Trophoblast cell (in vitro differentiated cells and primary cell): ENCODE results near the gene KANK4.

Experiments used
- DNase-seq, 2 donors: peaks; one replicate each; pipeline ENCODE4 v3.0.0-alpha.2; 2016
- H2AFZ ChIP-seq: 2 replicates; pipeline ENCODE4 v1.6.1; 2013; ENCODE audit warnings: low read length, moderate library complexity, mild to moderate bottlenecking; ENCODE audit not compliant: insufficient read depth, poor library complexity
- H2AK5ac ChIP-seq: 2 replicates; pipeline ENCODE4 v1.6.1; 2013; ENCODE audit warnings: mild to moderate bottlenecking, low read length
- H2BK120ac ChIP-seq: 2 replicates; pipeline ENCODE4 v1.6.1; 2013; ENCODE audit warnings: low read length, mild to moderate bottlenecking, moderate library complexity; ENCODE audit not compliant: insufficient read depth, poor library complexity
- H2BK12ac ChIP-seq: 2 replicates; pipeline ENCODE4 v1.6.1; 2013; ENCODE audit warnings: mild to moderate bottlenecking, low read length, moderate library complexity
- H2BK5ac ChIP-seq: 2 replicates; pipeline ENCODE4 v1.6.1; 2013; ENCODE audit warnings: low read length, low read depth, moderate library complexity, mild to moderate bottlenecking; ENCODE audit not compliant: poor library complexity
- H3K14ac ChIP-seq: 2 replicates; pipeline ENCODE4 v1.6.1; 2013; ENCODE audit warnings: mild to moderate bottlenecking, low read length
- H3K18ac ChIP-seq: 2 replicates; pipeline ENCODE4 v1.6.1; 2013; ENCODE audit warnings: mild to moderate bottlenecking, low read length
- H3K23ac ChIP-seq: 2 replicates; pipeline ENCODE4 v1.6.1; 2013; ENCODE audit warnings: low read length
- H3K27ac ChIP-seq: 2 replicates; pipeline ENCODE4 v1.5.1; 2013; ENCODE audit warnings: low read depth, mild to moderate bottlenecking, inconsistent platforms, low read length, moderate library complexity
- H3K27me3 ChIP-seq: 2 replicates; pipeline ENCODE4 v1.6.1; 2013; ENCODE audit warnings: inconsistent platforms, mild to moderate bottlenecking, low read length, moderate library complexity; ENCODE audit not compliant: insufficient read depth
- H3K36me3 ChIP-seq, 2 experiments: 1 replicate in 1 of 2; 2 replicates in 1 of 2; pipeline ENCODE4 v1.6.1; 2013; ENCODE audit warnings: low read length in 2 of 2, mild to moderate bottlenecking in 2 of 2, moderate library complexity in 1 of 2; ENCODE audit not compliant: insufficient read depth in 2 of 2, control insufficient read depth in 1 of 2
- H3K4ac ChIP-seq: 2 replicates; pipeline ENCODE4 v1.6.1; 2013; ENCODE audit warnings: low read depth, mild to moderate bottlenecking, low read length, moderate library complexity
- H3K4me1 ChIP-seq, 2 experiments: 1 replicate in 1 of 2; 2 replicates in 1 of 2; pipeline ENCODE4 v1.6.1; 2013; ENCODE audit warnings: low read length in 2 of 2, mild to moderate bottlenecking in 2 of 2, moderate library complexity in 1 of 2; ENCODE audit not compliant: insufficient read depth in 2 of 2, control insufficient read depth in 1 of 2
- H3K4me2 ChIP-seq: 2 replicates; pipeline ENCODE4 v1.6.1; 2013; ENCODE audit warnings: inconsistent platforms, mild to moderate bottlenecking, low read length, moderate library complexity
- H3K4me3 ChIP-seq: 2 replicates; pipeline ENCODE4 v1.5.1; 2013; ENCODE audit warnings: mild to moderate bottlenecking, low read depth, low read length, inconsistent platforms
- H3K79me1 ChIP-seq: one replicate; pipeline ENCODE4 v1.6.1; 2013; ENCODE audit warnings: low read length
- H3K79me2 ChIP-seq: 2 replicates; pipeline ENCODE4 v1.6.1; 2013; ENCODE audit warnings: low read length, mild to moderate bottlenecking; ENCODE audit not compliant: control insufficient read depth, insufficient read depth, poor library complexity
- H3K9ac ChIP-seq: 2 replicates; pipeline ENCODE4 v1.6.1; 2013; ENCODE audit warnings: mild to moderate bottlenecking, low read length
- H3K9me3 ChIP-seq: 2 replicates; pipeline ENCODE4 v1.6.1; 2013; ENCODE audit warnings: low read depth, mild to moderate bottlenecking, control low read depth, inconsistent platforms, low read length; ENCODE audit not compliant: insufficient read depth
- H4K12ac ChIP-seq: 2 replicates; pipeline ENCODE4 v1.6.1; 2013; ENCODE audit warnings: low read depth, mild to moderate bottlenecking, low read length, moderate library complexity
- H4K8ac ChIP-seq: 2 replicates; pipeline ENCODE4 v1.6.1; 2013; ENCODE audit warnings: low read depth, mild to moderate bottlenecking, low read length, moderate library complexity
- H4K91ac ChIP-seq: one replicate; pipeline ENCODE4 v1.6.1; 2013; ENCODE audit warnings: low read depth, mild to moderate bottlenecking, low read length, moderate library complexity
- WGBS: extraction: QIAGEN DNeasy Blood & Tissue Kit; methylation state at CpG from one replicate; pipeline ENCODE4 v1.1.7; 2013; ENCODE audit warnings: missing lambda C conversion rate; ENCODE audit not compliant: insufficient read length, insufficient coverage; ENCODE audit errors: extremely low coverage; 5-methylcytosine and 5-hydroxymethylcytosine counted together

KANK4 gene

GRCh38 chr1:62306065-62306464 lies 13.2 kb downstream of the KANK4 start:
- Histone ChIP-seq H3K23ac (no peak overlapping the region), H2AFZ (no peak overlapping the region), H4K8ac (no peak overlapping the region), H3K9me3 (peaks cover 2% of the 10 kb centered on the region), H3K18ac (no peak overlapping the region), H3K9ac (no peak overlapping the region), H2AK5ac (no peak overlapping the region), H3K14ac (no peak overlapping the region), H3K36me3 (peaks cover 7 to 8% of the 10 kb centered on the region in 2 experiments), H3K4me2 (no peak overlapping the region), H3K27ac (no peak overlapping the region), H2BK120ac (no peak overlapping the region), H3K27me3 (no peaks in the 10 kb centered on the region), H2BK5ac (no peak overlapping the region), H3K4ac (peak overlapping the region; percentile 38), H3K79me2 (peaks cover 8% of the 10 kb centered on the region), H3K79me1 (peaks cover 5% of the 10 kb centered on the region), H4K12ac (no peak overlapping the region), H4K91ac (no peak overlapping the region), H3K4me3 (no peak overlapping the region), H3K4me1 (peaks cover 32 to 38% of the 10 kb centered on the region in 2 experiments), H2BK12ac (no peak overlapping the region)
- peak in 1 of 2 donors; percentile 13 for DNase-seq
- WGBS = no CpG with 5 or more reads among the region's 2 CpGs

GRCh38 chr1:62304975-62305374 lies 14.3 kb downstream of the KANK4 start:
- no peak overlapping the region for H3K18ac ChIP-seq
- no peak overlapping the region for H4K8ac ChIP-seq
- H3K23ac ChIP-seq = no peak overlapping the region
- H3K4me2 ChIP-seq = no peak overlapping the region
- peaks cover 5% of the 10 kb centered on the region for H3K79me1 ChIP-seq
- H3K9ac ChIP-seq = no peak overlapping the region
- H3K14ac ChIP-seq = no peak overlapping the region
- no peak overlapping the region for H3K27ac ChIP-seq
- H2BK12ac ChIP-seq = no peak overlapping the region
- H2AK5ac ChIP-seq = no peak overlapping the region
- H3K9me3 ChIP-seq = peaks cover 2% of the 10 kb centered on the region
- no peak overlapping the region for H3K4me3 ChIP-seq
- peaks cover 7 to 8% of the 10 kb centered on the region in 2 experiments for H3K36me3 ChIP-seq
- peak overlapping the region; percentile 80 for H3K4ac ChIP-seq
- H2BK5ac ChIP-seq = no peak overlapping the region
- no peak for DNase-seq
- H4K91ac ChIP-seq = no peak overlapping the region
- no peak overlapping the region for H2AFZ ChIP-seq
- H3K27me3 ChIP-seq = no peaks in the 10 kb centered on the region
- no peak overlapping the region for H2BK120ac ChIP-seq
- H3K4me1 ChIP-seq = peaks cover 25 to 29% of the 10 kb centered on the region in 2 experiments
- no CpG with 5 or more reads among the region's 7 CpGs for WGBS
- no peak overlapping the region for H4K12ac ChIP-seq
- peaks cover 8% of the 10 kb centered on the region for H3K79me2 ChIP-seq

DNA sequence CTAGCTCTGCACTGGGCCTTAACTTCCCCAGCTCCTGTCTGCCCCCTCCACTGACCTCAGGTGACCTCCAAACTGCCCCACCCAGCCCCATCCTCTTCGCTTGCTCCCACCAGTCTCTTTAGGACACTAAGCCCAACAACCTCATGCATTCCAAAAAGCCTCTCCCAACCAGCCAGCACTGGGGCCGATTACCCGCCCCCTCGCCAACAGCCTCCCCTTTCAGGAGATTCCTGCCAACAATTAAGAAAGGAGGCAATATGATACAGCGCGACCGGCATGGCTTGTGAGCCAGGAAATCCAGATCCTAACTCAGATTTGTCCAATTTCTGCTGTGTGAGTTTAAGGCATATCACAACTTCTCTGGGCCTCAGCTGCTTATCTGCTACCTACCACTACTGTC lies 14.7 kb downstream of the KANK4 start:
- Histone ChIP-seq H3K4me2 (no peak overlapping the region), H3K27me3 (no peaks in the 10 kb centered on the region), H4K8ac (no peak overlapping the region), H2BK12ac (no peak overlapping the region), H3K4ac (peak overlapping the region; percentile 80), H2AFZ (no peak overlapping the region), H3K79me1 (peaks cover 5% of the 10 kb centered on the region), H4K12ac (no peak overlapping the region), H3K4me3 (no peak overlapping the region), H2BK5ac (no peak overlapping the region), H3K4me1 (peaks cover 23 to 25% of the 10 kb centered on the region in 2 experiments), H3K9ac (no peak overlapping the region), H3K14ac (no peak overlapping the region), H2AK5ac (no peak overlapping the region), H3K9me3 (peaks cover 4% of the 10 kb centered on the region), H2BK120ac (no peak overlapping the region), H3K23ac (no peak overlapping the region), H4K91ac (no peak overlapping the region), H3K18ac (peak overlapping the region; percentile 25), H3K36me3 (peaks cover 10 to 11% of the 10 kb centered on the region in 2 experiments), H3K27ac (no peak overlapping the region), H3K79me2 (peaks cover 8% of the 10 kb centered on the region)
- no CpG with 5 or more reads among the region's 7 CpGs for WGBS
- no peak for DNase-seq

DNA sequence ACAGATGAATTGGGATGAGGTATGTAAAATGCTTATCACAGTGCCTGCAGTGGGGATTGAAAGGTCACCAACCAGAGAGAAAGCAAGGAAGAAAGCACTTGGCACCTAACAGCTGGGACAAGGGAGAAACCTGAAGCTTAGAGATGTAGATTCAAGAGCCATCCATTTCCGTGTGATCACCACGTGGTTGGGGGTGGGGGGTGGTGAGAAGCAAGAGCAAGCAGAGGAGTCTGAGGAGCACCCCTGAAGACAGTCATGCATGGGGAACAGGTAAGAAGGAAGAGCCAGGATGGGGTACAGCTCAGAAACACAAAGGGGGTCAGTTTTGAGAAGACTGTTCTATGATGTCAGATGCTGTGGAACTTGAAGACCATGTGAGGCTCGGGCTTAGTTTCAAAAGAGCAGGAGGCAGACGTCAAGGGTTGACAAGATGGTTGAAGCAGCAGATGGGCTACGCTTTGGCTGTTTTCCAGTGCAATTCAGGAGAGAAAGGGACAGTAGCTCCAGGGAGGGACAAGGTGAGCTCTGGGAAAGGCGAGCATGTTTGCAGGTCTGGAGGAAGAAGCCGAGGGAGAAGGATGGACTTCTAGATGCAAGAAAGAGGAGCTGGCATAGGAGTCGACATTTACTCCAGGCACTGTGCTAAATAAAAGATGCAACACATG lies 17.4 kb downstream of the KANK4 start:
- Histone ChIP-seq H3K27ac (no peak overlapping the region), H3K36me3 (peaks cover 10 to 13% of the 10 kb centered on the region in 2 experiments), H3K14ac (no peak overlapping the region), H2AFZ (no peak overlapping the region), H4K8ac (no peak overlapping the region), H3K4me2 (no peak overlapping the region), H4K91ac (no peak overlapping the region), H2BK5ac (no peak overlapping the region), H3K9ac (no peak overlapping the region), H3K4me1 (peaks cover 3 to 4% of the 10 kb centered on the region in 2 experiments), H2BK12ac (no peak overlapping the region), H3K23ac (no peak overlapping the region), H3K27me3 (no peaks in the 10 kb centered on the region), H3K18ac (no peak overlapping the region), H3K4ac (peak overlapping the region; percentile 19), H3K79me1 (no peaks in the 10 kb centered on the region), H3K9me3 (peaks cover 2% of the 10 kb centered on the region), H2AK5ac (no peak overlapping the region), H2BK120ac (no peak overlapping the region), H3K79me2 (peaks cover 11% of the 10 kb centered on the region), H4K12ac (no peak overlapping the region), H3K4me3 (no peak overlapping the region)
- no peak for DNase-seq
- WGBS = no CpG with 5 or more reads among the region's 8 CpGs
